ENCODE data around the gene ATP5ME.

ATP5ME gene

GRCh38 chr4:661231-661630 lies 12.8 kb downstream of the ATP5ME start:
- peaks cover 11% of the 10 kb centered on the region; the same call in 1 of the 2 replicates for H3K9me3 ChIP-seq (ENCODE audit: control insufficient read depth, insufficient read depth, low read length)
- H3K27ac ChIP-seq (ENCODE audit: low read depth, low read length): no peak overlapping the region
- no peaks in the 10 kb centered on the region for H3K79me2 ChIP-seq (ENCODE audit: control insufficient read depth, low read length)
- H3K4me3 ChIP-seq (ENCODE audit: low read length): no peak overlapping the region
- no peaks in the 10 kb centered on the region for H3F3A ChIP-seq (ENCODE audit: control insufficient read depth, insufficient read depth)
- no peaks in the 10 kb centered on the region for H4K20me1 ChIP-seq (ENCODE audit: control insufficient read depth, insufficient read depth, low read depth, low read length)
- H3K4me1 ChIP-seq (ENCODE audit: control insufficient read depth, low read length): peaks cover 17% of the 10 kb centered on the region
- H3K36me3 ChIP-seq (ENCODE audit: control insufficient read depth, low read length): no peaks in the 10 kb centered on the region
- no peaks in the 10 kb centered on the region for H3K9me2 ChIP-seq (replicated peaks; ENCODE audit: control insufficient read depth, low read length)
- no peak for TF ChIP-seq EZH2phosphoT487 (IDR thresholded peaks at IDR 0.05; ENCODE audit: borderline replicate concordance, low read length)
- TF ChIP-seq, protein P1, sequence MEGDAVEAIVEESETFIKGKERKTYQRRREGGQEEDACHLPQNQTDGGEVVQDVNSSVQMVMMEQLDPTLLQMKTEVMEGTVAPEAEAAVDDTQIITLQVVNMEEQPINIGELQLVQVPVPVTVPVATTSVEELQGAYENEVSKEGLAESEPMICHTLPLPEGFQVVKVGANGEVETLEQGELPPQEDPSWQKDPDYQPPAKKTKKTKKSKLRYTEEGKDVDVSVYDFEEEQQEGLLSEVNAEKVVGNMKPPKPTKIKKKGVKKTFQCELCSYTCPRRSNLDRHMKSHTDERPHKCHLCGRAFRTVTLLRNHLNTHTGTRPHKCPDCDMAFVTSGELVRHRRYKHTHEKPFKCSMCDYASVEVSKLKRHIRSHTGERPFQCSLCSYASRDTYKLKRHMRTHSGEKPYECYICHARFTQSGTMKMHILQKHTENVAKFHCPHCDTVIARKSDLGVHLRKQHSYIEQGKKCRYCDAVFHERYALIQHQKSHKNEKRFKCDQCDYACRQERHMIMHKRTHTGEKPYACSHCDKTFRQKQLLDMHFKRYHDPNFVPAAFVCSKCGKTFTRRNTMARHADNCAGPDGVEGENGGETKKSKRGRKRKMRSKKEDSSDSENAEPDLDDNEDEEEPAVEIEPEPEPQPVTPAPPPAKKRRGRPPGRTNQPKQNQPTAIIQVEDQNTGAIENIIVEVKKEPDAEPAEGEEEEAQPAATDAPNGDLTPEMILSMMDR (IDR thresholded peaks at IDR 0.05; ENCODE audit: low read depth, low read length, poor library complexity, severe bottlenecking): no peak
- no peaks in the 10 kb centered on the region for H3K27me3 ChIP-seq (ENCODE audit: control insufficient read depth, low read length)
- no peak overlapping the region for H3K4me2 ChIP-seq (ENCODE audit: low read length)

DNA sequence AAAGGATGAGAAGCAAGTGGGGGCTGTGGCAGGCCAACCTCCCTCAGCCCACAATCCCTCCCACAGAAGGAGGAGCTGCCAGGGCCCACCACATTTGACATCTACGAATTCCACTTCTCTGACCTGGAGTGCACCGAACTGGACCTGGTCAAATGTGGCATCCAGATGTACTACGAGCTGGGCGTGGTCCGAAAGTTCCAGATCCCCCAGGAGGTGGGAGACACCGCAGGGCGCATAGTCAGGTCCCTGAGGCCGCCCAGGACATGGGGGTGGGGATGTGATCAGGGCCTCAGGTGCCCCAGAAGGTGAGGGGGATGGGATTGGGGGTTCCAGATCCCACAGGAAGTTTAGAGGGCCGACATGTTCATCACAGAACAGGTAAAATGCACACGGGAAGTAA lies 13.7 kb downstream of the ATP5ME start:
- TF ChIP-seq, protein P1 (IDR thresholded peaks at IDR 0.05; ENCODE audit: low read depth, low read length, poor library complexity, severe bottlenecking): no peak
- TF ChIP-seq EZH2phosphoT487 (IDR thresholded peaks at IDR 0.05; ENCODE audit: borderline replicate concordance, low read length): no peak
- Histone ChIP-seq H3K36me3 (ENCODE audit: control insufficient read depth, low read length) (no peaks in the 10 kb centered on the region), H3K27me3 (ENCODE audit: control insufficient read depth, low read length) (no peaks in the 10 kb centered on the region), H4K20me1 (ENCODE audit: control insufficient read depth, insufficient read depth, low read depth, low read length) (no peaks in the 10 kb centered on the region), H3F3A (ENCODE audit: control insufficient read depth, insufficient read depth) (no peaks in the 10 kb centered on the region), H3K4me3 (ENCODE audit: low read length) (no peak overlapping the region), H3K27ac (ENCODE audit: low read depth, low read length) (no peak overlapping the region), H3K4me2 (ENCODE audit: low read length) (no peak overlapping the region), H3K79me2 (ENCODE audit: control insufficient read depth, low read length) (no peaks in the 10 kb centered on the region), H3K9me3 (ENCODE audit: control insufficient read depth, insufficient read depth, low read length) (peaks cover 11% of the 10 kb centered on the region; the same call in 1 of the 2 replicates), H3K9me2 (replicated peaks; ENCODE audit: control insufficient read depth, low read length) (no peaks in the 10 kb centered on the region), H3K4me1 (ENCODE audit: control insufficient read depth, low read length) (peaks cover 17% of the 10 kb centered on the region)

DNA sequence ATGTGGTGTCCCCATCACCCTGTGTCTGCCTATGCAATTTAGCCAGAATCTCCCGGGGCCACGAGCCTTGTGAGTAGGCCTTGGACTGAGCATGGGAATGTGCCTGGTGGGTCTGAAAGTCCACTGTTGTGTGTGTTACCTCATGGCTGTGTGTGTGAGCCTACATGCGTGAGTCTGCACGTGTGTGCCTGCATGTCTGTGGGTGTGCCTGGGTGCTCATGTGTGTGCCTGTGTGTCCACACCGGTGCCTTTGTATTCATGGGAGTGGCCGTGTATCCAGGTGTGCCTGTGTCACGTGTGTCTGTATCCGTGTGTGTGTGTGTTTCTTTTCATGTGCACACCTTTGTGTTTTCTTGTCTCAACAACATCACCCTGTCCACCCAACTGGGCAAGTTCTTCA lies 14.2 kb downstream of the ATP5ME start:
- Histone ChIP-seq H3K27ac (ENCODE audit: low read depth, low read length) (no peak overlapping the region), H3K27me3 (ENCODE audit: control insufficient read depth, low read length) (no peaks in the 10 kb centered on the region), H3K36me3 (ENCODE audit: control insufficient read depth, low read length) (no peaks in the 10 kb centered on the region), H3K4me2 (ENCODE audit: low read length) (no peak overlapping the region), H3K4me3 (ENCODE audit: low read length) (no peak overlapping the region), H3K9me3 (ENCODE audit: control insufficient read depth, insufficient read depth, low read length) (peaks cover 11% of the 10 kb centered on the region; the same call in 1 of the 2 replicates), H3K79me2 (ENCODE audit: control insufficient read depth, low read length) (no peaks in the 10 kb centered on the region), H3K9me2 (replicated peaks; ENCODE audit: control insufficient read depth, low read length) (no peaks in the 10 kb centered on the region), H3K4me1 (ENCODE audit: control insufficient read depth, low read length) (peaks cover 17% of the 10 kb centered on the region), H3F3A (ENCODE audit: control insufficient read depth, insufficient read depth) (no peaks in the 10 kb centered on the region), H4K20me1 (ENCODE audit: control insufficient read depth, insufficient read depth, low read depth, low read length) (no peaks in the 10 kb centered on the region)
- TF ChIP-seq, protein P1 (IDR thresholded peaks at IDR 0.05; ENCODE audit: low read depth, low read length, poor library complexity, severe bottlenecking): no peak
- TF ChIP-seq EZH2phosphoT487 (IDR thresholded peaks at IDR 0.05; ENCODE audit: borderline replicate concordance, low read length): no peak

Data from DOHH2 (cell line).